SH-SY5Y (cell line): ENCODE results near the gene RAMP3.

Source experiments
- GATA2 ChIP-seq: IDR thresholded peaks from 2 replicates; pipeline ENCODE4 v1.6.1; 2011; ENCODE audit warnings: mild to moderate bottlenecking, low read depth, low read length
- GATA3 ChIP-seq: IDR thresholded peaks from 2 replicates; pipeline ENCODE4 v1.6.1; 2011; ENCODE audit warnings: low read depth, mild to moderate bottlenecking, low read length, moderate library complexity

- TF ChIP-seq GATA3 (no peak), GATA2 (no peak)
These were observed 35.0 kb downstream of the RAMP3 start for GRCh38 chr7:45192621-45193041.
